Measurements from ENCODE around the gene MYO3B.
"Not testable (repeated sequence)": the region's sequence is repeated elsewhere in the genome, so short reads cannot be mapped to it uniquely, and the experiment has no call there.

The MYO3B gene

GRCh38 chr2:170607171-170607570 lies 429.2 kb downstream of the MYO3B start:
- no peak for TF ChIP-seq CTCF (IDR thresholded peaks at IDR 0.05; ENCODE audit: insufficient read depth, low read depth, low read length, missing control alignments)
- no peak for DNase-seq (ENCODE audit: low read depth)
- no peak overlapping the region for H3K4me3 ChIP-seq (ENCODE audit: low read length)

- no peak for TF ChIP-seq CTCF (IDR thresholded peaks at IDR 0.05; ENCODE audit: insufficient read depth, low read depth, low read length, missing control alignments)
- no peak overlapping the region for H3K4me3 ChIP-seq (ENCODE audit: low read length)
- no peak for DNase-seq (ENCODE audit: low read depth)
These were observed 432.7 kb downstream of the MYO3B start for GRCh38 chr2:170610615-170611014.

- H3K4me3 ChIP-seq (ENCODE audit: low read length), result not testable (repeated sequence)
- peak; percentile 27 for DNase-seq (ENCODE audit: low read depth)
These were observed 441.0 kb downstream of the MYO3B start for GRCh38 chr2:170618948-170619347.

GRCh38 chr2:170635094-170635493 lies 457.1 kb downstream of the MYO3B start:
- not testable (repeated sequence) for H3K4me3 ChIP-seq (ENCODE audit: low read length)

GRCh38 chr2:170639635-170640034 lies 461.7 kb downstream of the MYO3B start:
- DNase-seq (ENCODE audit: low read depth), result no peak
- no peak for TF ChIP-seq CTCF (IDR thresholded peaks at IDR 0.05; ENCODE audit: insufficient read depth, low read depth, low read length, missing control alignments)
- H3K4me3 ChIP-seq (ENCODE audit: low read length), result no peak overlapping the region

More at GRCh38 chr2:170635094-170635493, 457.1 kb downstream of the MYO3B start:
- DNase-seq (ENCODE audit: low read depth), result not testable (repeated sequence)

GRCh38 chr2:170641961-170642360 lies 464.0 kb downstream of the MYO3B start:
- no peak overlapping the region for H3K4me3 ChIP-seq (ENCODE audit: low read length)
- no peak for DNase-seq (ENCODE audit: low read depth)
- no peak for TF ChIP-seq CTCF (IDR thresholded peaks at IDR 0.05; ENCODE audit: insufficient read depth, low read depth, low read length, missing control alignments)

- DNase-seq (ENCODE audit: low read depth), result no peak
- no peak overlapping the region for H3K4me3 ChIP-seq (ENCODE audit: low read length)
- TF ChIP-seq CTCF (IDR thresholded peaks at IDR 0.05; ENCODE audit: insufficient read depth, low read depth, low read length, missing control alignments), result no peak
These were observed 465.4 kb downstream of the MYO3B start for GRCh38 chr2:170643346-170643745.

- DNase-seq (ENCODE audit: low read depth), result no peak
- no peak overlapping the region for H3K4me3 ChIP-seq (ENCODE audit: low read length)
- no peak for TF ChIP-seq CTCF (IDR thresholded peaks at IDR 0.05; ENCODE audit: insufficient read depth, low read depth, low read length, missing control alignments)
These were observed 469.9 kb downstream of the MYO3B start for GRCh38 chr2:170647741-170648436.

All from epithelial cell of esophagus (primary cell).